K562 (cell line): ENCODE measurements around the gene SEH1L. TPM values are rescaled to one million over a fixed set of nuclear protein-coding genes. Genes with fewer than 3 reads are reported as not detected.
A peak's percentile ranks its signal among the peaks of the same experiment; 100 is the strongest.

Experiments used
- ARID1B ChIP-seq: fragments of 450-650 bp; IDR thresholded peaks from 2 replicates; pipeline ENCODE4 v1.6.1; 2016; ENCODE audit warnings: antibody characterized with exemption, mild to moderate bottlenecking, inconsistent platforms
- ATF2 ChIP-seq: sonication (generic); formaldehyde crosslinking; IDR thresholded peaks from 2 replicates; pipeline ENCODE4 v1.8.1; 2022; ENCODE audit warnings: missing genetic modification reagents
- CC2D1A ChIP-seq: fragments of 450-650 bp; IDR thresholded peaks from 2 replicates; pipeline ENCODE4 v1.6.1; 2017; ENCODE audit warnings: mild to moderate bottlenecking
- EGR1 ChIP-seq: fragments of 450-650 bp; conservative IDR thresholded peaks from 2 replicates; pipeline ENCODE4 v1.6.1; 2017; ENCODE audit warnings: mild to moderate bottlenecking
- ELF4 ChIP-seq: fragments of 450-650 bp; formaldehyde crosslinking; IDR thresholded peaks from 2 replicates; pipeline ENCODE4 v1.4.0; 2022; ENCODE audit warnings: missing genetic modification characterization
- HDGF ChIP-seq: fragments of 450-650 bp; IDR thresholded peaks from 2 replicates; pipeline ENCODE4 v1.6.1; 2016
- HLTF ChIP-seq: fragments of 450-650 bp; IDR thresholded peaks from 2 replicates; pipeline ENCODE4 v1.6.1; 2016
- HOMEZ ChIP-seq: fragments of 250-450 bp; sonication (Bioruptor Pico); IDR thresholded peaks from 2 replicates; pipeline ENCODE4 v1.4.0; 2020; ENCODE audit warnings: mild to moderate bottlenecking, moderate library complexity
- MAX ChIP-seq: sonication (generic); formaldehyde crosslinking; IDR thresholded peaks from 2 replicates; pipeline ENCODE4 v1.9.0; 2022; ENCODE audit warnings: mild to moderate bottlenecking, missing genetic modification reagents
- MYBL2 ChIP-seq, 2 experiments: fragments of 450-650 bp in 1 of 2; sonication (generic) in 1 of 2; formaldehyde crosslinking in 1 of 2; IDR thresholded peaks; 2 replicates each; pipeline versions ENCODE4 v1.6.1 to v1.8.1; 2017 to 2022; ENCODE audit warnings: borderline replicate concordance in 1 of 2, inconsistent platforms in 1 of 2, low read depth in 1 of 2, mild to moderate bottlenecking in 1 of 2, missing genetic modification reagents in 1 of 2, moderate library complexity in 1 of 2
- SMARCA4 ChIP-seq: fragments of 450-650 bp; IDR thresholded peaks from 2 replicates; pipeline ENCODE4 v1.6.1; 2016
- SOX6 ChIP-seq: fragments of 450-650 bp; IDR thresholded peaks from 2 replicates; pipeline ENCODE4 v1.6.1; 2014; ENCODE audit warnings: mild to moderate bottlenecking
- STAT5A ChIP-seq: IDR thresholded peaks from 2 replicates; pipeline ENCODE4 v1.6.1; 2012; ENCODE audit warnings: low read length, inconsistent platforms, borderline replicate concordance
- TFAP4 ChIP-seq: sonication (generic); formaldehyde crosslinking; IDR thresholded peaks from 2 replicates; pipeline ENCODE4 v1.8.0; 2022; ENCODE audit warnings: missing genetic modification reagents, mild to moderate bottlenecking, moderate library complexity, borderline replicate concordance
- THRAP3 ChIP-seq: fragments of 450-650 bp; IDR thresholded peaks from 2 replicates; pipeline ENCODE4 v1.6.1; 2016; ENCODE audit warnings: mild to moderate bottlenecking, inconsistent platforms, borderline replicate concordance
- UBTF ChIP-seq, 2 experiments: IDR thresholded peaks; 2 replicates each; pipeline ENCODE4 v1.6.1; 2012; ENCODE audit warnings: improper control_type of control experiment in 2 of 2, low read depth in 2 of 2, low read length in 2 of 2, borderline replicate concordance in 1 of 2
- YBX1 ChIP-seq: fragments of 450-650 bp; IDR thresholded peaks from 2 replicates; pipeline ENCODE4 v1.7.1; 2016; ENCODE audit warnings: mild to moderate bottlenecking
- ZBTB2 ChIP-seq: fragments of 450-650 bp; IDR thresholded peaks from 2 replicates; pipeline ENCODE4 v1.6.1; 2016; ENCODE audit warnings: antibody characterized with exemption
- ZKSCAN1 ChIP-seq: fragments of 150-350 bp; IDR thresholded peaks from 2 replicates; pipeline ENCODE4 v1.6.1; 2016; ENCODE audit warnings: low read depth, low read length
- ZNF143 ChIP-seq: sonication (generic); formaldehyde crosslinking; IDR thresholded peaks from 2 replicates; pipeline ENCODE4 v1.9.0; 2022; ENCODE audit warnings: mild to moderate bottlenecking, missing genetic modification reagents
- ZNF239 ChIP-seq: fragments of 250-450 bp; sonication (Bioruptor Pico); IDR thresholded peaks from 2 replicates; pipeline ENCODE4 v1.4.0; 2020; ENCODE audit warnings: mild to moderate bottlenecking
- ZZZ3 ChIP-seq: fragments of 450-650 bp; IDR thresholded peaks from 2 replicates; pipeline ENCODE4 v1.6.1; 2016; ENCODE audit warnings: antibody characterized with exemption, mild to moderate bottlenecking, moderate library complexity
- polyA plus RNA-seq, 8 experiments: library from polyadenylated mRNA; depleted of rRNA in 4 of 8; stranded (reverse) in 5 of 8; unstranded in 3 of 8; fragments of >200 nt; fragmentation: Nextera tagmentation in 2 of 8; fragmentation: Illumina TruSeq in 1 of 8; extraction: Ambion mirVana in 2 of 8; extraction: Trizol in 1 of 8; gene quantifications; 2 replicates each; pipeline versions ENCODE4 v1.2.1 to v1.2.3, GENCODE V29; 2011 to 2014; ENCODE audit warnings: inconsistent platforms in 1 of 8, missing spikeins in 1 of 8
- total RNA-seq, 7 experiments: library from RNA; depleted of rRNA in 6 of 7; stranded (reverse); fragments of >200 nt in 6 of 7; fragmentation: Illumina TruSeq in 2 of 7; extraction: Trizol in 2 of 7; gene quantifications; 2 replicates each; pipeline versions ENCODE4 v1.2.1 to v1.2.3, GENCODE V29; 2011 to 2021; ENCODE audit warnings: low replicate concordance in 1 of 7

Gene SEH1L
- total and polyA plus RNA-seq, 9 of the 15 experiments (the other 6 are each of a cell fraction or from before 2014, with no cell fraction given), result 62.2 to 180 (median 108) TPM

GRCh38 chr18:12990123-12990475, 42.3 kb downstream of the SEH1L start (continued):
- TF ChIP-seq UBTF (IDR thresholded peaks at IDR 0.05; ENCODE audit: borderline replicate concordance in 1 of 2, low read depth in 2 of 2, low read length in 2 of 2), result no peak
- TF ChIP-seq ZKSCAN1, result no peak
- TF ChIP-seq ELF4, result peak; percentile 98
- TF ChIP-seq EGR1, result peak; percentile 99
- peak; percentile 77 for TF ChIP-seq THRAP3
- TF ChIP-seq ZZZ3, result peak; percentile 65; the same call in 1 of the 2 replicates
- no peak for TF ChIP-seq TFAP4 (CRISPR knock-in tag)
- TF ChIP-seq STAT5A, result peak; percentile 38; the same call in 1 of the 2 replicates
- peak; percentile 71; the same call in 1 of the 2 replicates for TF ChIP-seq ZBTB2
- TF ChIP-seq HLTF, result peak; percentile 91; the same call in 1 of the 2 replicates
- no peak for TF ChIP-seq ZNF143
- TF ChIP-seq SMARCA4, result peak; percentile 61; the same call in 1 of the 2 replicates
- TF ChIP-seq ARID1B, result peak; percentile 54
- TF ChIP-seq YBX1, result no peak
- TF ChIP-seq SOX6, result 0 out of 2 replicates have a peak, but pooled peaks have one; percentile 12
- TF ChIP-seq ATF2 (CRISPR knock-in tag), result no peak
- TF ChIP-seq ZNF239 (CRISPR knock-in tag), result no peak
- peak; percentile 98 for TF ChIP-seq HDGF
- TF ChIP-seq HOMEZ, result no peak
- peak; percentile 54; the same call in 1 of the 2 replicates for TF ChIP-seq MAX (CRISPR knock-in tag)
- TF ChIP-seq CC2D1A, result peak; percentile 43; the same call in 1 of the 2 replicates
- no peak for TF ChIP-seq MYBL2 (IDR thresholded peaks at IDR 0.05; ENCODE audit: low read depth)
- TF ChIP-seq MYBL2 (CRISPR knock-in tag; IDR thresholded peaks at IDR 0.05; ENCODE audit: borderline replicate concordance), result no peak
